ENCODE results near the gene IMP4. TPM values are rescaled to one million over a fixed set of nuclear protein-coding genes. Genes with fewer than 3 reads are reported as not detected.
A peak's percentile ranks its signal among the peaks of the same experiment; 100 is the strongest.

Gene IMP4
- total and polyA plus RNA-seq, 4 donors = 31.7 to 95.5 (median 61.2) TPM

GRCh38 chr2:130355172-130355577 is 12.5 kb downstream of the IMP4 start:
- peak overlapping the region in 1 of 2 donors; percentile 15 for H3K9ac ChIP-seq (ENCODE audit: low read depth in 1 of 2, low read length in 2 of 2)
- TF ChIP-seq, protein P1, sequence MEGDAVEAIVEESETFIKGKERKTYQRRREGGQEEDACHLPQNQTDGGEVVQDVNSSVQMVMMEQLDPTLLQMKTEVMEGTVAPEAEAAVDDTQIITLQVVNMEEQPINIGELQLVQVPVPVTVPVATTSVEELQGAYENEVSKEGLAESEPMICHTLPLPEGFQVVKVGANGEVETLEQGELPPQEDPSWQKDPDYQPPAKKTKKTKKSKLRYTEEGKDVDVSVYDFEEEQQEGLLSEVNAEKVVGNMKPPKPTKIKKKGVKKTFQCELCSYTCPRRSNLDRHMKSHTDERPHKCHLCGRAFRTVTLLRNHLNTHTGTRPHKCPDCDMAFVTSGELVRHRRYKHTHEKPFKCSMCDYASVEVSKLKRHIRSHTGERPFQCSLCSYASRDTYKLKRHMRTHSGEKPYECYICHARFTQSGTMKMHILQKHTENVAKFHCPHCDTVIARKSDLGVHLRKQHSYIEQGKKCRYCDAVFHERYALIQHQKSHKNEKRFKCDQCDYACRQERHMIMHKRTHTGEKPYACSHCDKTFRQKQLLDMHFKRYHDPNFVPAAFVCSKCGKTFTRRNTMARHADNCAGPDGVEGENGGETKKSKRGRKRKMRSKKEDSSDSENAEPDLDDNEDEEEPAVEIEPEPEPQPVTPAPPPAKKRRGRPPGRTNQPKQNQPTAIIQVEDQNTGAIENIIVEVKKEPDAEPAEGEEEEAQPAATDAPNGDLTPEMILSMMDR (IDR thresholded peaks at IDR 0.05; ENCODE audit: low read depth, low read length, missing input control) = no peak
- TF ChIP-seq, protein P2, sequence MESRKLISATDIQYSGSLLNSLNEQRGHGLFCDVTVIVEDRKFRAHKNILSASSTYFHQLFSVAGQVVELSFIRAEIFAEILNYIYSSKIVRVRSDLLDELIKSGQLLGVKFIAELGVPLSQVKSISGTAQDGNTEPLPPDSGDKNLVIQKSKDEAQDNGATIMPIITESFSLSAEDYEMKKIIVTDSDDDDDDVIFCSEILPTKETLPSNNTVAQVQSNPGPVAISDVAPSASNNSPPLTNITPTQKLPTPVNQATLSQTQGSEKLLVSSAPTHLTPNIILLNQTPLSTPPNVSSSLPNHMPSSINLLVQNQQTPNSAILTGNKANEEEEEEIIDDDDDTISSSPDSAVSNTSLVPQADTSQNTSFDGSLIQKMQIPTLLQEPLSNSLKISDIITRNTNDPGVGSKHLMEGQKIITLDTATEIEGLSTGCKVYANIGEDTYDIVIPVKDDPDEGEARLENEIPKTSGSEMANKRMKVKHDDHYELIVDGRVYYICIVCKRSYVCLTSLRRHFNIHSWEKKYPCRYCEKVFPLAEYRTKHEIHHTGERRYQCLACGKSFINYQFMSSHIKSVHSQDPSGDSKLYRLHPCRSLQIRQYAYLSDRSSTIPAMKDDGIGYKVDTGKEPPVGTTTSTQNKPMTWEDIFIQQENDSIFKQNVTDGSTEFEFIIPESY (IDR thresholded peaks at IDR 0.05) = no peak
- no peak for TF ChIP-seq JUND (IDR thresholded peaks at IDR 0.05)
- TF ChIP-seq YY1 (IDR thresholded peaks at IDR 0.05) = no peak
- no peak for TF ChIP-seq HNF4G (IDR thresholded peaks at IDR 0.05)
- TF ChIP-seq HNF4A (conservative IDR thresholded peaks at IDR 0.05) = no peak
- TF ChIP-seq FOXA1 (IDR thresholded peaks at IDR 0.05) = no peak
- no peak for TF ChIP-seq TAF1 (conservative IDR thresholded peaks at IDR 0.05)
- peak overlapping the region; percentile 51 to 81 (median 66) for H3K4me3 ChIP-seq (ENCODE audit: low read depth in 1 of 3, low read length in 3 of 3)
- DNase-seq (ENCODE audit: low spot score) = no peak
- H3K27ac ChIP-seq (ENCODE audit: low read depth in 1 of 2, low read length in 2 of 2) = peak overlapping the region; percentile 63 to 70
- H3K9me3 ChIP-seq (ENCODE audit: control insufficient read depth in 4 of 4, low read length in 3 of 4) = no peaks in the 10 kb centered on the region
- no peaks in the 10 kb centered on the region for H3K36me3 ChIP-seq (ENCODE audit: control insufficient read depth in 4 of 4, insufficient read depth in 3 of 4, low read depth in 1 of 4, low read length in 3 of 4)
- 9% methylated on average over 21 of the region's 21 CpGs for WGBS
- H3K27me3 ChIP-seq (ENCODE audit: control insufficient read depth in 4 of 4, insufficient read depth in 4 of 4, low read length in 3 of 4) = no peaks in the 10 kb centered on the region
- peaks cover 2 to 23% (median 10%) of the 10 kb centered on the region in 4 donors for H3K4me1 ChIP-seq (ENCODE audit: control insufficient read depth in 4 of 4, insufficient read depth in 4 of 4, low read length in 3 of 4)

- peaks cover 2 to 23% (median 10%) of the 10 kb centered on the region in 4 donors for H3K4me1 ChIP-seq (ENCODE audit: control insufficient read depth in 4 of 4, insufficient read depth in 4 of 4, low read length in 3 of 4)
- DNase-seq (ENCODE audit: low spot score) = peak; percentile 86
- no peaks in the 10 kb centered on the region for H3K36me3 ChIP-seq (ENCODE audit: control insufficient read depth in 4 of 4, insufficient read depth in 3 of 4, low read depth in 1 of 4, low read length in 3 of 4)
- WGBS = under 1% methylated on average over 107 of the region's 107 CpGs
- H3K9me3 ChIP-seq (ENCODE audit: control insufficient read depth in 4 of 4, low read length in 3 of 4) = no peaks in the 10 kb centered on the region
- no peaks in the 10 kb centered on the region for H3K27me3 ChIP-seq (ENCODE audit: control insufficient read depth in 4 of 4, insufficient read depth in 4 of 4, low read length in 3 of 4)
- H3K9ac ChIP-seq (ENCODE audit: low read depth in 1 of 2, low read length in 2 of 2) = peak within 1 kb of the TSS; percentile 33 to 60
- H3K27ac ChIP-seq (ENCODE audit: low read depth in 1 of 2, low read length in 2 of 2) = peak within 1 kb of the TSS; percentile 63 to 70
- H3K4me3 ChIP-seq (ENCODE audit: low read depth in 1 of 3, low read length in 3 of 3) = peak within 1 kb of the TSS; percentile 66 to 81 (median 70)
- TF ChIP-seq EGR1 (IDR thresholded peaks at IDR 0.05; ENCODE audit: low read depth in 2 of 2) (no peak), TAF1 (conservative IDR thresholded peaks at IDR 0.05) (no peak), RXRA (IDR thresholded peaks at IDR 0.05) (no peak), GABPA (IDR thresholded peaks at IDR 0.05 in 1 of 2, conservative IDR thresholded peaks at IDR 0.05 in 1 of 2) (no peak), YY1 (IDR thresholded peaks at IDR 0.05) (peak; percentile 47), NR2F2 (IDR thresholded peaks at IDR 0.05) (no peak), HNF4A (conservative IDR thresholded peaks at IDR 0.05) (peak; percentile 76 to 77), FOXA1 (IDR thresholded peaks at IDR 0.05) (no peak), MAX (IDR thresholded peaks at IDR 0.05) (no peak), FOXA2 (IDR thresholded peaks at IDR 0.05) (peak; percentile 6), REST (IDR thresholded peaks at IDR 0.05) (peak; percentile 23), HNF4G (IDR thresholded peaks at IDR 0.05) (peak; percentile 38), RAD21 (IDR thresholded peaks at IDR 0.05) (peak; percentile 30 to 32), SP1 (IDR thresholded peaks at IDR 0.05) (peak; percentile 78)
- TF ChIP-seq, protein P3, sequence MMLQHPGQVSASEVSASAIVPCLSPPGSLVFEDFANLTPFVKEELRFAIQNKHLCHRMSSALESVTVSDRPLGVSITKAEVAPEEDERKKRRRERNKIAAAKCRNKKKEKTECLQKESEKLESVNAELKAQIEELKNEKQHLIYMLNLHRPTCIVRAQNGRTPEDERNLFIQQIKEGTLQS (IDR thresholded peaks at IDR 0.05) = no peak
- TF ChIP-seq, protein P1 (IDR thresholded peaks at IDR 0.05; ENCODE audit: low read depth, low read length, missing input control) = peak; percentile 58
- TF ChIP-seq, protein P2 (IDR thresholded peaks at IDR 0.05) = no peak
Observed at GRCh38 chr2:130355578-130356431, 13.1 kb downstream of the IMP4 start, which contains the start of gene PTPN18. Gene PTPN18 (plus strand): TSS chr2:130356056. CDS start chr2:130356108, 52 bp downstream.
